Activated CD8-positive, alpha-beta memory T cell treated with anti-CD3 and anti-CD28 coated beads, Interleukin-2, amount 50 U/mL, for 48 hours (primary cell): ENCODE data around the gene FBXW11.

Source experiments
- DNase-seq: peaks from one replicate; pipeline ENCODE4 v3.0.0-alpha.2; 2020

Gene FBXW11

GRCh38 chr5:171861381-171861780, 145.1 kb downstream of the FBXW11 start:
- no peak for DNase-seq

GRCh38 chr5:171858303-171858702, 148.1 kb downstream of the FBXW11 start:
- no peak for DNase-seq

GRCh38 chr5:171857489-171857876, 149.0 kb downstream of the FBXW11 start:
- DNase-seq, result no peak

GRCh38 chr5:171855798-171856763, 150.4 kb downstream of the FBXW11 start:
- no peak for DNase-seq

- DNase-seq, result no peak
These were observed 151.2 kb downstream of the FBXW11 start for GRCh38 chr5:171855265-171855664.

- no peak for DNase-seq
These were observed 154.2 kb downstream of the FBXW11 start for GRCh38 chr5:171852255-171852681.

- DNase-seq, result no peak
These were observed 155.2 kb downstream of the FBXW11 start for GRCh38 chr5:171851251-171851650.

- no peak for DNase-seq
These were observed 156.0 kb downstream of the FBXW11 start for GRCh38 chr5:171850324-171850947.

- no peak for DNase-seq
These were observed 156.7 kb downstream of the FBXW11 start for GRCh38 chr5:171849585-171850323.

- no peak for DNase-seq
These were observed 157.4 kb downstream of the FBXW11 start for GRCh38 chr5:171848911-171849520.

- DNase-seq, result no peak
These were observed 158.0 kb downstream of the FBXW11 start for GRCh38 chr5:171848486-171848885.

- DNase-seq, result no peak
These were observed 158.4 kb downstream of the FBXW11 start for GRCh38 chr5:171848006-171848405.

- no peak for DNase-seq
These were observed 159.4 kb downstream of the FBXW11 start for GRCh38 chr5:171847026-171847425.

GRCh38 chr5:171846323-171846722, 160.1 kb downstream of the FBXW11 start:
- no peak for DNase-seq

- DNase-seq, result no peak
These were observed 160.6 kb downstream of the FBXW11 start for GRCh38 chr5:171845857-171846256.

GRCh38 chr5:171845040-171845630, 161.3 kb downstream of the FBXW11 start:
- no peak for DNase-seq

- DNase-seq, result no peak
These were observed 163.6 kb downstream of the FBXW11 start for GRCh38 chr5:171842777-171843328.

GRCh38 chr5:171841984-171842776, 164.3 kb downstream of the FBXW11 start:
- DNase-seq, result no peak

- no peak for DNase-seq
These were observed 165.5 kb downstream of the FBXW11 start for GRCh38 chr5:171840711-171841522.

GRCh38 chr5:171840066-171840465, 166.4 kb downstream of the FBXW11 start:
- no peak for DNase-seq
